ENCODE data around the gene CYP4X1. TPM values are rescaled to one million over a fixed set of nuclear protein-coding genes. Genes with fewer than 3 reads are reported as not detected.

CYP4X1 gene
- total RNA-seq, 2 donors from 2014 or later = not detected

Other genes starting within 250 kb of the CYP4X1 start
- 1 to 10 TPM in 1 of 2 donors, not detected in 1; 3.2 TPM for gene CYP4B1, start 224.6 kb upstream of the CYP4X1 start, total RNA-seq
- gene CYP4A11, start 82.2 kb upstream of the CYP4X1 start, total RNA-seq = not detected
- not detected for gene CYP4Z1, start 43.6 kb downstream of the CYP4X1 start, total RNA-seq
- gene CYP4A22, start 113.8 kb downstream of the CYP4X1 start, total RNA-seq = not detected
- 10 to 100 TPM in 1 of 2 donors, not detected in 1; 30.6 TPM for gene PDZK1IP1, start 166.4 kb downstream of the CYP4X1 start, total RNA-seq
- 10 to 100 TPM in 1 of 2 donors, 1 to 10 TPM in 1; 1.3 to 44.2 TPM for gene TAL1, start 208.6 kb downstream of the CYP4X1 start, total RNA-seq

All from T-helper 17 cell (primary cell).